ENCODE data around the gene IGFBP4. TPM values are rescaled to one million over a fixed set of nuclear protein-coding genes. Genes with fewer than 3 reads are reported as not detected.

IGFBP4 gene
- total and polyA plus RNA-seq, 2 donors (not counting 1 experiment from before 2014, with no cell fraction given), result 4.6 to 31.3 TPM

DNA sequence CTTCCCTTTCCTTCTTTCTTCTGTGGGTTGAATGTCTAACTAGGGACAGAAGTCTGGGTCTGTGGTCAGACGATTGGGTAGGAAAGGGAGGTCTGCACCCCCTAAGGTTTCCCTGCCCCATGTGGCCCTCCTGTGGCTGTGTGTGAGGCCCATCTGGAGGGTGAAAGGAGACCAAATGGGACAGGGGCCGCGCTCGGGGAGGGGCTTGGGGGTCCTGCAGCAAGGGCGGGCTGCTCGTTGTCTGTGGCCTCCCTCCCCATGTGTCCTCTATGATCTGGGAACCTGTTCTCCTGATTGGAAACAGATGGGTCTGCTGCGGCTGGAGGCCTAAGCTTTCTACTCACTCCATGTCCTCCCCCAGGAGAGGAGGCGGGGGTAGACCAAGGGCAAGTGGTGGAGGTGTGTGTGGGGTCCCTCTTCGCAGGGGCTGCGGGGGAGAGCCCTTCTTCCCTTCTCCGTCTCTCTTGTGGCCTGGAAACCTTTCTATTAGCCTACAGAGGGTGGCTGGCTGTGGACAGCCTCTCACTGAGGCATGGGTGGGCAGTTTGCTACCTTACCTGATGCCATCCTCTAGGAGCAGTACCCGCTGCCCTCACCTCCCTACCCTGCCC is 18.6 kb downstream of the IGFBP4 start:
- Mint-ChIP-seq H3K9me3 (ENCODE audit: insufficient read depth) (no peaks in the 10 kb centered on the region), H3K4me1 (no peaks in the 10 kb centered on the region), H3K4me3 (no peak overlapping the region), H3K27ac (no peak overlapping the region), H3K27me3 (no peaks in the 10 kb centered on the region)
- ATAC-seq (ENCODE audit: low read depth) (no peak), DNase-seq (no peak)
- Histone ChIP-seq H3K79me2 (ENCODE audit: control insufficient read depth, insufficient read depth, low read length) (no peaks in the 10 kb centered on the region), H3K36me3 (replicated peaks in 1 of 2; ENCODE audit: control extremely low read depth in 1 of 2, control insufficient read depth in 1 of 2, extremely low read depth in 1 of 2, insufficient read depth in 2 of 2, low read length in 1 of 2) (no peaks in the 10 kb centered on the region), H3K4me1 (ENCODE audit: control insufficient read depth in 2 of 2, insufficient read depth in 2 of 2, low read length in 2 of 2) (no peaks in the 10 kb centered on the region), H4K20me1 (ENCODE audit: control insufficient read depth, insufficient read depth, low read length, poor library complexity, severe bottlenecking) (no peaks in the 10 kb centered on the region), H3K9me3 (ENCODE audit: control extremely low read depth in 1 of 3, control insufficient read depth in 2 of 3, insufficient read depth in 1 of 3, low read length in 2 of 3) (no peaks in the 10 kb centered on the region), H2AFZ (ENCODE audit: insufficient read depth, low read depth, low read length, poor library complexity, severe bottlenecking) (no peak overlapping the region), H3K9ac (ENCODE audit: low read length) (no peak overlapping the region), H3K27ac (ENCODE audit: low read length in 2 of 2) (no peak overlapping the region), H3K4me3 (ENCODE audit: control extremely low read depth in 1 of 5, extremely low read depth in 1 of 5, insufficient read depth in 1 of 5, low read depth in 2 of 5, low read length in 4 of 5) (no peak overlapping the region), H3K4me2 (replicated peaks; ENCODE audit: low read depth, low read length, poor library complexity, severe bottlenecking) (no peak overlapping the region), H3K27me3 (replicated peaks in 1 of 4; ENCODE audit: control extremely low read depth in 1 of 4, control insufficient read depth in 3 of 4, insufficient read depth in 4 of 4, low read length in 3 of 4) (peaks cover 0 to 3% (median 0%) of the 10 kb centered on the region in 4 experiments)
- WGBS (ENCODE audit: insufficient coverage), result 83% methylated on average over 5 of the region's 12 CpGs
- no peak for TF ChIP-seq EZH2 (IDR thresholded peaks at IDR 0.05; ENCODE audit: borderline replicate concordance, insufficient read depth, low read depth, low read length, poor library complexity, severe bottlenecking)
- TF ChIP-seq, protein P1, sequence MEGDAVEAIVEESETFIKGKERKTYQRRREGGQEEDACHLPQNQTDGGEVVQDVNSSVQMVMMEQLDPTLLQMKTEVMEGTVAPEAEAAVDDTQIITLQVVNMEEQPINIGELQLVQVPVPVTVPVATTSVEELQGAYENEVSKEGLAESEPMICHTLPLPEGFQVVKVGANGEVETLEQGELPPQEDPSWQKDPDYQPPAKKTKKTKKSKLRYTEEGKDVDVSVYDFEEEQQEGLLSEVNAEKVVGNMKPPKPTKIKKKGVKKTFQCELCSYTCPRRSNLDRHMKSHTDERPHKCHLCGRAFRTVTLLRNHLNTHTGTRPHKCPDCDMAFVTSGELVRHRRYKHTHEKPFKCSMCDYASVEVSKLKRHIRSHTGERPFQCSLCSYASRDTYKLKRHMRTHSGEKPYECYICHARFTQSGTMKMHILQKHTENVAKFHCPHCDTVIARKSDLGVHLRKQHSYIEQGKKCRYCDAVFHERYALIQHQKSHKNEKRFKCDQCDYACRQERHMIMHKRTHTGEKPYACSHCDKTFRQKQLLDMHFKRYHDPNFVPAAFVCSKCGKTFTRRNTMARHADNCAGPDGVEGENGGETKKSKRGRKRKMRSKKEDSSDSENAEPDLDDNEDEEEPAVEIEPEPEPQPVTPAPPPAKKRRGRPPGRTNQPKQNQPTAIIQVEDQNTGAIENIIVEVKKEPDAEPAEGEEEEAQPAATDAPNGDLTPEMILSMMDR (IDR thresholded peaks at IDR 0.05), result no peak
- ChIA-PET POLR2A (no interaction called here), CTCF (interaction anchor here (0.7 kb wide), 1 partner anchor 14 kb away, joined by 3 read pairs; no protein-coding TSS in a partner anchor)
- intact Hi-C loops (cut with micrococcal nuclease), result no loop called here

DNA sequence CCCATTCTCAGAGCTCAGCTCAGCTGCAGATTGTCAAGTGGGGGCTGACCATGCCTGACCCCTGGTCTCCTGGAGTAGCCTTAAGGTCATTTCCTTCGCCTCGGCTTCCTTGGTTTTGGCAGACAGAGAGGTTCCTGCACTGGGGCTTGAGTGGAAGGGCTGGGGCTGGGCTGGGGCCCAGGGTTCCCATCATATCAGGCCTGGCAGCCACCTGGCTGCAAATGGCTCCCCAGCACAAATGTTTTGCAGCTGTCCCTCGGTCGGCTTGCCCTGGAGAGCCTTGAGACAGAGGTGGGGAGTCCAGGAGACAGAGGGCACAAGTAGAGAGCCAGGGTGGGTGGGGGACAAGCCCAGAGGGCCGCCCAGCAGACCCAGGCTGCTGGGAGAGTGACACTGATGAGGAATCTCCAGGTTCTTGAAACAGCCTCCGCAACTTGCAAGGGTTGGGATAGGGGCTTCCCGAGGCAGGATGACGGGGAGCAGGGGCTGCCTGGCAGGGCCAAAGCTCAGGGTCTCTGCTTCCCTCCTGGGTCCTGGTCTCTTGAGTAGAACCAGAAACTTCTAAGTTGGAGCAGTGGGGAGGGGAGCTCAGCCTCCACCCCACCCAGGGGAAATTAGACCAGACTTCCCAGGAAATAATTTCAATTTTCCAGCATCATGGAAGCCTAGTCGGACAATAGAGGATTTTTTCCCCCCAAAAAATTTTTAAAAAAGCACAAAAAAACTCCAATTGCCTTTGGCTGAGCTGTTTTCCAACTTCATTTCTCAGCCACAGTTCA is 19.3 kb downstream of the IGFBP4 start:
- ChIA-PET POLR2A (no interaction called here), CTCF (interaction anchor here (0.6 to 0.7 kb wide), 2 partner anchors 15 to 65 kb away, joined by 3 read pairs; no protein-coding TSS in a partner anchor)
- H2AFZ ChIP-seq (ENCODE audit: insufficient read depth, low read depth, low read length, poor library complexity, severe bottlenecking), result no peak overlapping the region
- TF ChIP-seq EZH2 (IDR thresholded peaks at IDR 0.05; ENCODE audit: borderline replicate concordance, insufficient read depth, low read depth, low read length, poor library complexity, severe bottlenecking), result no peak
- H3K4me2 ChIP-seq (replicated peaks; ENCODE audit: low read depth, low read length, poor library complexity, severe bottlenecking), result no peak overlapping the region
- Mint-ChIP-seq H3K4me1 (no peaks in the 10 kb centered on the region), H3K4me3 (no peak overlapping the region), H3K9me3 (ENCODE audit: insufficient read depth) (no peaks in the 10 kb centered on the region), H3K27me3 (no peaks in the 10 kb centered on the region), H3K27ac (no peak overlapping the region)
- H4K20me1 ChIP-seq (ENCODE audit: control insufficient read depth, insufficient read depth, low read length, poor library complexity, severe bottlenecking), result no peaks in the 10 kb centered on the region
- H3K79me2 ChIP-seq (ENCODE audit: control insufficient read depth, insufficient read depth, low read length), result no peaks in the 10 kb centered on the region
- WGBS (ENCODE audit: insufficient coverage), result 96% methylated on average over 9 of the region's 9 CpGs
- peaks cover 0 to 3% (median 0%) of the 10 kb centered on the region in 4 experiments for H3K27me3 ChIP-seq (replicated peaks in 1 of 4; ENCODE audit: control extremely low read depth in 1 of 4, control insufficient read depth in 3 of 4, insufficient read depth in 4 of 4, low read length in 3 of 4)
- no peak overlapping the region for H3K9ac ChIP-seq (ENCODE audit: low read length)
- ATAC-seq (ENCODE audit: low read depth), result no peak
- H3K27ac ChIP-seq (ENCODE audit: low read length in 2 of 2), result no peak overlapping the region
- no peaks in the 10 kb centered on the region for H3K36me3 ChIP-seq (replicated peaks in 1 of 2; ENCODE audit: control extremely low read depth in 1 of 2, control insufficient read depth in 1 of 2, extremely low read depth in 1 of 2, insufficient read depth in 2 of 2, low read length in 1 of 2)
- no peaks in the 10 kb centered on the region for H3K9me3 ChIP-seq (ENCODE audit: control extremely low read depth in 1 of 3, control insufficient read depth in 2 of 3, insufficient read depth in 1 of 3, low read length in 2 of 3)
- no peaks in the 10 kb centered on the region for H3K4me1 ChIP-seq (ENCODE audit: control insufficient read depth in 2 of 2, insufficient read depth in 2 of 2, low read length in 2 of 2)
- intact Hi-C loops (cut with micrococcal nuclease), result no loop called here
- DNase-seq, result no peak
- H3K4me3 ChIP-seq (ENCODE audit: control extremely low read depth in 1 of 5, extremely low read depth in 1 of 5, insufficient read depth in 1 of 5, low read depth in 2 of 5, low read length in 4 of 5), result no peak overlapping the region
